ENCODE results near the gene ZDHHC14. TPM values are rescaled to one million over a fixed set of nuclear protein-coding genes. Genes with fewer than 3 reads are reported as not detected.

Gene ZDHHC14
- total RNA-seq, 2 experiments from 2014 or later = 1.3 to 1.6 TPM

DNA sequence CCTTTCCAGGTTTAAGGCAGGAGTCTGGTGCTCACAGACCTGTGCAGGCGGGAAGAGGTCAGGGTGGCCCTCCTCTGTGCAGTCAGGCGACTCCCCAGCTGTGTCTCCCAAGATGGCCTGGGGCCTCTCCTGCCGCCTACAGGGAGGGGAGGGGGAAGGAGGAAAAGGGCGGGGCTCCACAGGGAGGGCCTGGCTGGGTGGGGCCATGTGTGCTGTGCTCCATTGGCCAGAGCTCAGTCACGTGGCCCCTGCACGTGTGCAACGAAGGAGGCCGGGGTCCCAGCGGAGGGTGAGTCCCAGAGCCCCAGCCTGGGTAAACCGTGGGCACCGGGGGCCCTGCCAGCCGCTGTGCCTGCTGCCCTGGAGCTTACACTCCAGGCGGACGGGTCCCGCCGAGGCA, 211.6 kb downstream of the ZDHHC14 start:
- peaks cover 4% of the 10 kb centered on the region for H3K9me3 Mint-ChIP-seq
- H3K36me3 Mint-ChIP-seq (ENCODE audit: low read depth) = no peaks in the 10 kb centered on the region
- ATAC-seq (ENCODE audit: poor library complexity) = no peak
- POLR2A ChIA-PET = no interaction called here
- peaks cover 13 to 24% of the 10 kb centered on the region in 2 experiments for H3K9me3 ChIP-seq (ENCODE audit: control insufficient read depth in 1 of 2, insufficient read depth in 1 of 2, low read length in 2 of 2)
- peak overlapping the region; percentile 25 for H3K4me3 ChIP-seq (ENCODE audit: low read length)
- no peak overlapping the region for H3K27ac ChIP-seq (ENCODE audit: low read depth in 1 of 2, low read length in 2 of 2)
- H3K4me1 ChIP-seq (ENCODE audit: insufficient read depth, low read length) = peaks cover 2% of the 10 kb centered on the region
- H3K36me3 ChIP-seq (ENCODE audit: insufficient read depth, low read length) = no peaks in the 10 kb centered on the region
- no peak overlapping the region for H3K4me3 Mint-ChIP-seq
- TF ChIP-seq, protein P1, sequence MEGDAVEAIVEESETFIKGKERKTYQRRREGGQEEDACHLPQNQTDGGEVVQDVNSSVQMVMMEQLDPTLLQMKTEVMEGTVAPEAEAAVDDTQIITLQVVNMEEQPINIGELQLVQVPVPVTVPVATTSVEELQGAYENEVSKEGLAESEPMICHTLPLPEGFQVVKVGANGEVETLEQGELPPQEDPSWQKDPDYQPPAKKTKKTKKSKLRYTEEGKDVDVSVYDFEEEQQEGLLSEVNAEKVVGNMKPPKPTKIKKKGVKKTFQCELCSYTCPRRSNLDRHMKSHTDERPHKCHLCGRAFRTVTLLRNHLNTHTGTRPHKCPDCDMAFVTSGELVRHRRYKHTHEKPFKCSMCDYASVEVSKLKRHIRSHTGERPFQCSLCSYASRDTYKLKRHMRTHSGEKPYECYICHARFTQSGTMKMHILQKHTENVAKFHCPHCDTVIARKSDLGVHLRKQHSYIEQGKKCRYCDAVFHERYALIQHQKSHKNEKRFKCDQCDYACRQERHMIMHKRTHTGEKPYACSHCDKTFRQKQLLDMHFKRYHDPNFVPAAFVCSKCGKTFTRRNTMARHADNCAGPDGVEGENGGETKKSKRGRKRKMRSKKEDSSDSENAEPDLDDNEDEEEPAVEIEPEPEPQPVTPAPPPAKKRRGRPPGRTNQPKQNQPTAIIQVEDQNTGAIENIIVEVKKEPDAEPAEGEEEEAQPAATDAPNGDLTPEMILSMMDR (IDR thresholded peaks at IDR 0.05) = no peak
- no peaks in the 10 kb centered on the region for H3K27me3 Mint-ChIP-seq
- no peaks in the 10 kb centered on the region for H3K4me1 Mint-ChIP-seq (ENCODE audit: low read depth)
- H3K27ac Mint-ChIP-seq = no peak overlapping the region
- intact Hi-C loops (cut with DNase I, micrococcal nuclease) = no loop called here
- CTCF ChIA-PET = no interaction called here
- no peaks in the 10 kb centered on the region for H3K27me3 ChIP-seq (ENCODE audit: control insufficient read depth in 1 of 2, insufficient read depth in 2 of 2, low read length in 2 of 2)
- peak in 1 of 14 experiments; percentile 14 for DNase-seq

DNA sequence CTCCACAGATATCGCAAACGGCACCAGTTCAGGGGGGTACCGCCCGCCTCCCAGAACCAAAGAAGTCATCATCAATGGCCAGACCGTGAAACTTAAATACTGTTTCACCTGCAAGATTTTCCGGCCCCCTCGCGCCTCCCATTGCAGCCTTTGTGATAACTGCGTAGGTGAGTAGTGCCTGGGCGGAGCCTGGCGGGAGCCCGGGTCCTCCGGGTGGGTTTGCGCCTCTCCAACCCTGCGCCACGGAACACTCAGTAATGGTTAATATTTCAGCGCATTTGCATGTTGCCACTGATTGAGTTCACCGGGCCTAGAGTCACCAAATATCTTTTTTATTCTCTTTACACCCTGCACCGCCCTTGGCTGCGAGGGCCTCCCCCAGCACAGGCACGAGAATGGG, 212.0 kb downstream of the ZDHHC14 start:
- H3K36me3 Mint-ChIP-seq (ENCODE audit: low read depth) = no peaks in the 10 kb centered on the region
- Histone ChIP-seq H3K27me3 (ENCODE audit: control insufficient read depth in 1 of 2, insufficient read depth in 2 of 2, low read length in 2 of 2) (no peaks in the 10 kb centered on the region), H3K36me3 (ENCODE audit: insufficient read depth, low read length) (no peaks in the 10 kb centered on the region), H3K4me1 (ENCODE audit: insufficient read depth, low read length) (peaks cover 5% of the 10 kb centered on the region), H3K27ac (ENCODE audit: low read depth in 1 of 2, low read length in 2 of 2) (no peak overlapping the region), H3K9me3 (ENCODE audit: control insufficient read depth in 1 of 2, insufficient read depth in 1 of 2, low read length in 2 of 2) (peaks cover 13 to 24% of the 10 kb centered on the region in 2 experiments), H3K4me3 (ENCODE audit: low read length) (peak overlapping the region; percentile 25)
- DNase-seq = no peak
- ChIA-PET POLR2A (interaction anchor here (1.6 kb wide), 1 partner anchor 8 kb away, joined by 3 read pairs; no protein-coding TSS in a partner anchor), CTCF (no interaction called here)
- TF ChIP-seq, protein P1 (IDR thresholded peaks at IDR 0.05) = no peak
- intact Hi-C loops (cut with DNase I, micrococcal nuclease) = no loop called here
- H3K4me3 Mint-ChIP-seq = no peak overlapping the region
- H3K27ac Mint-ChIP-seq = no peak overlapping the region
- H3K4me1 Mint-ChIP-seq (ENCODE audit: low read depth) = no peaks in the 10 kb centered on the region
- H3K9me3 Mint-ChIP-seq = peaks cover 4% of the 10 kb centered on the region
- no peaks in the 10 kb centered on the region for H3K27me3 Mint-ChIP-seq
- no peak for ATAC-seq (ENCODE audit: poor library complexity)

DNA sequence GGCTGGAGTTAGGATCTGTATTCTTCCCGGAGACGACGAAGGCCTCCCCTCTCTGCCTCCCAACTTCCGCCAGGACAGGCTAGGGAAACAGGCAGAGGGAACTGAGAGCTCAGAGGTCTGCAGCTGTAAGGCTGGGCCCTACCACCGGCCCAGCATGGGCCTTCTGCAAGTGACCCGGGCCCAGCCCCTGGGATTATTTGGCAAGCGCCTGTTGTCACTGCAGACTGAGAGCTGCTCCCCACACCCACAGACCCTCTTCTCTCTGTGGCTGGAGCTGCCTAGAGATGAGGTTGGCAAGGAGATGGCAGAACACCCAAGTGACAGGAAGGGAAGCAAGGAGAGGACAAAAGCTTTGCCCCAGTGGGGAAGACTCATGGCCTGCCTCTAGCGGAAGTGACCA, 212.6 kb downstream of the ZDHHC14 start:
- peaks cover 4% of the 10 kb centered on the region for H3K9me3 Mint-ChIP-seq
- H3K27ac ChIP-seq (ENCODE audit: low read depth in 1 of 2, low read length in 2 of 2) = no peak overlapping the region
- H3K4me3 Mint-ChIP-seq = no peak overlapping the region
- no peak overlapping the region for H3K27ac Mint-ChIP-seq
- ATAC-seq (ENCODE audit: poor library complexity) (no peak), DNase-seq (no peak)
- H3K4me1 ChIP-seq (ENCODE audit: insufficient read depth, low read length) = peaks cover 5% of the 10 kb centered on the region
- H3K27me3 ChIP-seq (ENCODE audit: control insufficient read depth in 1 of 2, insufficient read depth in 2 of 2, low read length in 2 of 2) = no peaks in the 10 kb centered on the region
- H3K4me1 Mint-ChIP-seq (ENCODE audit: low read depth) = no peaks in the 10 kb centered on the region
- ChIA-PET CTCF (no interaction called here), POLR2A (interaction anchor here (1.6 kb wide), 1 partner anchor 9 kb away, joined by 3 read pairs; no protein-coding TSS in a partner anchor)
- H3K36me3 ChIP-seq (ENCODE audit: insufficient read depth, low read length) = no peaks in the 10 kb centered on the region
- H3K27me3 Mint-ChIP-seq = no peaks in the 10 kb centered on the region
- TF ChIP-seq, protein P1 (IDR thresholded peaks at IDR 0.05) = no peak
- intact Hi-C loops (cut with DNase I, micrococcal nuclease) = no loop called here
- peaks cover 13 to 19% of the 10 kb centered on the region in 2 experiments for H3K9me3 ChIP-seq (ENCODE audit: control insufficient read depth in 1 of 2, insufficient read depth in 1 of 2, low read length in 2 of 2)
- H3K36me3 Mint-ChIP-seq (ENCODE audit: low read depth) = no peaks in the 10 kb centered on the region
- no peak overlapping the region for H3K4me3 ChIP-seq (ENCODE audit: low read length)
